ENCODE data around the gene IVD. TPM values are rescaled to one million over a fixed set of nuclear protein-coding genes. Genes with fewer than 3 reads are reported as not detected.
A peak's percentile ranks its signal among the peaks of the same experiment; 100 is the strongest.

Gene IVD
- total and polyA plus RNA-seq, 9 of the 15 experiments (the other 6 are each of a cell fraction or from before 2014, with no cell fraction given) = 0.15 to 4.5 (median 2.4) TPM

DNA sequence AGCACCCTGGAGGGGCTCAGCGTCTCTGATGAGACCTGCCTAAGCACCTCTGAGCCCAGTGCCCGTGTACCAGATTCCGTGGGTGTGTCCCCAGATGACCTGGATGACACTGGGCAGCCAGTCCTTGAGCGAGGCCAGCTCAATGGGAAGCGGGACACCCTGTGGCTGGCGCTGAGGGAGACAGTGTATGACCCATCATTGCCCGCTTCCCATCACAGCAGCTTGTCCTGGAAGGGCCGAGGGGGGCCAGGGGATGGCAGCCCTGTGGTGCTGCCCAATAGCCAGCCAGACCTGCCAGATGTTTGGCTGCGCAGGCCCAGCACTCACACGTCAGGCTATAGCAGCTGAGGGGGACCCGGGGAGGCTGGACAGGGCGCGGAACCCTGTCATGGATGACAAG lies 35.6 kb upstream of the IVD start:
- WGBS (ENCODE audit: insufficient coverage, low coverage, missing lambda C conversion rate) = 32% methylated on average over 13 of the region's 13 CpGs
- POLR2A ChIA-PET = interaction anchor here (0.5 to 1.5 kb wide), 3 partner anchors 10 to 160 kb away, joined by 3 to 5 read pairs (median 4); partner anchors contain the start of gene PHGR1
- no peaks in the 10 kb centered on the region for H3K36me3 ChIP-seq (ENCODE audit: control insufficient read depth, insufficient read depth, low read length)
- no peak overlapping the region for H3K4me2 ChIP-seq (ENCODE audit: insufficient read depth, low read length)
- TF ChIP-seq, protein P1, sequence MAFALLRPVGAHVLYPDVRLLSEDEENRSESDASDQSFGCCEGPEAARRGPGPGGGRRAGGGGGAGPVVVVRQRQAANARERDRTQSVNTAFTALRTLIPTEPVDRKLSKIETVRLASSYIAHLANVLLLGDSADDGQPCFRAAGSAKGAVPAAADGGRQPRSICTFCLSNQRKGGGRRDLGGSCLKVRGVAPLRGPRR (CRISPR knock-in tag; IDR thresholded peaks at IDR 0.05) = no peak
- H2AFZ ChIP-seq (ENCODE audit: low read depth, low read length) = no peak overlapping the region
- in situ Hi-C loops (cut with MboI) = no loop called here
- no peak for DNase-seq (ENCODE audit: extremely low read depth in 1 of 4, low spot score in 3 of 4)
- ATAC-seq = no peak
- H3K79me2 ChIP-seq (ENCODE audit: control insufficient read depth, insufficient read depth, low read length) = no peaks in the 10 kb centered on the region
- no peak overlapping the region for H3K4me3 ChIP-seq
- FAIRE-seq = no peak
- CTCF ChIA-PET (ENCODE audit: low intra/inter-chr PET ratio) = interaction anchor here (3.6 kb wide), 1 partner anchor 51 kb away, joined by 23 read pairs; no protein-coding TSS in a partner anchor
- H3K9ac ChIP-seq (ENCODE audit: insufficient read depth in 1 of 2, low read depth in 2 of 2, low read length in 2 of 2) = peak overlapping the region in 1 of 2 experiments; percentile 52; a peak in 1 of 4 replicates
- peaks cover 4 to 36% of the 10 kb centered on the region in 2 experiments for H3K4me1 ChIP-seq (replicated peaks in 1 of 2; ENCODE audit: control insufficient read depth in 2 of 2, insufficient read depth in 2 of 2, low read length in 2 of 2)
- H3K9me1 ChIP-seq (ENCODE audit: control insufficient read depth, insufficient read depth, low read length) = no peaks in the 10 kb centered on the region
- H4K20me1 ChIP-seq (replicated peaks; ENCODE audit: control insufficient read depth, insufficient read depth, low read length) = no peaks in the 10 kb centered on the region
- H3K9me3 ChIP-seq (replicated peaks; ENCODE audit: control insufficient read depth, insufficient read depth, low read depth, low read length) = no peaks in the 10 kb centered on the region
- no peak overlapping the region for H3K27ac ChIP-seq (ENCODE audit: extremely low read depth, low read depth, low read length)
- intact Hi-C loops (cut with micrococcal nuclease) = no loop called here
- BruUV-seq (replicated peaks) = no TSS peak
- H3K27me3 ChIP-seq (ENCODE audit: control insufficient read depth in 2 of 2, insufficient read depth in 2 of 2, low read length in 2 of 2) = peaks cover 0 to 16% of the 10 kb centered on the region in 2 experiments; a peak in 3 of 5 replicates

GRCh38 chr15:40372981-40373380 lies 32.6 kb upstream of the IVD start:
- Histone ChIP-seq H3K9me1 (ENCODE audit: control insufficient read depth, insufficient read depth, low read length) (no peaks in the 10 kb centered on the region), H3K4me2 (ENCODE audit: insufficient read depth, low read length) (no peak overlapping the region), H3K4me3 (no peak overlapping the region), H3K27ac (ENCODE audit: extremely low read depth, low read depth, low read length) (no peak overlapping the region), H3K9me3 (replicated peaks; ENCODE audit: control insufficient read depth, insufficient read depth, low read depth, low read length) (no peaks in the 10 kb centered on the region), H4K20me1 (replicated peaks; ENCODE audit: control insufficient read depth, insufficient read depth, low read length) (no peaks in the 10 kb centered on the region), H3K27me3 (ENCODE audit: control insufficient read depth in 2 of 2, insufficient read depth in 2 of 2, low read length in 2 of 2) (peaks cover 0 to 12% of the 10 kb centered on the region in 2 experiments; a peak in 3 of 5 replicates), H2AFZ (ENCODE audit: low read depth, low read length) (no peak overlapping the region), H3K79me2 (ENCODE audit: control insufficient read depth, insufficient read depth, low read length) (no peaks in the 10 kb centered on the region), H3K4me1 (replicated peaks in 1 of 2; ENCODE audit: control insufficient read depth in 2 of 2, insufficient read depth in 2 of 2, low read length in 2 of 2) (peaks cover 4 to 23% of the 10 kb centered on the region in 2 experiments), H3K9ac (ENCODE audit: insufficient read depth in 1 of 2, low read depth in 2 of 2, low read length in 2 of 2) (no peak overlapping the region), H3K36me3 (ENCODE audit: control insufficient read depth, insufficient read depth, low read length) (no peaks in the 10 kb centered on the region)
- ChIA-PET CTCF (ENCODE audit: low intra/inter-chr PET ratio) (no interaction called here), POLR2A (interaction anchor here (0.6 to 0.8 kb wide), 2 partner anchors 27 to 58 kb away, joined by 3 read pairs; no protein-coding TSS in a partner anchor)
- no TSS peak for BruUV-seq (replicated peaks)
- in situ Hi-C loops (cut with MboI) = no loop called here
- DNase-seq (ENCODE audit: extremely low read depth in 1 of 4, low spot score in 3 of 4) (no peak), FAIRE-seq (no peak), ATAC-seq (no peak)
- 7% methylated on average over 2 of the region's 2 CpGs for WGBS (ENCODE audit: insufficient coverage, low coverage, missing lambda C conversion rate)
- intact Hi-C loops (cut with micrococcal nuclease) = no loop called here
- no peak for TF ChIP-seq ILF3 (IDR thresholded peaks at IDR 0.05; ENCODE audit: borderline replicate concordance)
- TF ChIP-seq SPI1 (IDR thresholded peaks at IDR 0.05; ENCODE audit: borderline replicate concordance, low read depth, low read length) = peak; percentile 60; the same call in 1 of the 2 replicates
